ENCODE data around the gene EARS2. TPM values are rescaled to one million over a fixed set of nuclear protein-coding genes. Genes with fewer than 3 reads are reported as not detected.
"Not testable (repeated sequence)": the region's sequence is repeated elsewhere in the genome, so short reads cannot be mapped to it uniquely, and the experiment has no call there.

EARS2 gene
- total RNA-seq, 2 donors from 2014 or later = 18.2 to 83.1 TPM

GRCh38 chr16:23514381-23515152 is 42.6 kb downstream of the EARS2 start:
- 80 to 93% methylated on average over 7 of the region's 7 CpGs for WGBS, 2 donors

DNA sequence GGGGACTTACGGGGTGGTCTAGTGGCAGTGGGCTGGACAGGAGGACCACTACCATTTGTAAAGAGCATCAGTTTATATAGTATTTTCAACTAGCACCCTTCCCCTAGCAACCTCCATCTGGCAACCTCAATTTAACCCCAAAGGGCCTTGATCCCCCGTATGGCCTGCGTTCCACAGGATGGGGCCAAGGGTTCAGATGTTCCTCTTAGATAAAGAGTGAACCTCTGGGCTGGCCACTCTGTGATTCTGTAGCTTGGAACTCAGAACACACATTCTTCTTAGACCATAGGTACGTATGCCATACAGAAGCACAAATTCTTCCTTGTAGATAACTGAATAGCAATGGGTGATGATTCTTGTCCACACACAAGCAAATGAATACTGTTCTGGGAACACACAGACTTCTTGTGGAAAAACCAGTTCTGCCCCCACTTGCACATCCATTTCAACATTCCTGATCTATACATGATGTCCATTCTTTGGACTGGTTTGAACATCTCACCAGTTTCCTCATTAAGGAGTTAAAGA is 44.9 kb downstream of the EARS2 start:
- no peak for ATAC-seq
- no peak overlapping the region for H3K4me3 ChIP-seq

More at GRCh38 chr16:23514381-23515152, 42.6 kb downstream of the EARS2 start:
- no peak overlapping the region for H3K27ac ChIP-seq
- no peak overlapping the region for H3K4me3 ChIP-seq
- TF ChIP-seq POLR2A (IDR thresholded peaks at IDR 0.05) = no peak
- TF ChIP-seq, protein P1, sequence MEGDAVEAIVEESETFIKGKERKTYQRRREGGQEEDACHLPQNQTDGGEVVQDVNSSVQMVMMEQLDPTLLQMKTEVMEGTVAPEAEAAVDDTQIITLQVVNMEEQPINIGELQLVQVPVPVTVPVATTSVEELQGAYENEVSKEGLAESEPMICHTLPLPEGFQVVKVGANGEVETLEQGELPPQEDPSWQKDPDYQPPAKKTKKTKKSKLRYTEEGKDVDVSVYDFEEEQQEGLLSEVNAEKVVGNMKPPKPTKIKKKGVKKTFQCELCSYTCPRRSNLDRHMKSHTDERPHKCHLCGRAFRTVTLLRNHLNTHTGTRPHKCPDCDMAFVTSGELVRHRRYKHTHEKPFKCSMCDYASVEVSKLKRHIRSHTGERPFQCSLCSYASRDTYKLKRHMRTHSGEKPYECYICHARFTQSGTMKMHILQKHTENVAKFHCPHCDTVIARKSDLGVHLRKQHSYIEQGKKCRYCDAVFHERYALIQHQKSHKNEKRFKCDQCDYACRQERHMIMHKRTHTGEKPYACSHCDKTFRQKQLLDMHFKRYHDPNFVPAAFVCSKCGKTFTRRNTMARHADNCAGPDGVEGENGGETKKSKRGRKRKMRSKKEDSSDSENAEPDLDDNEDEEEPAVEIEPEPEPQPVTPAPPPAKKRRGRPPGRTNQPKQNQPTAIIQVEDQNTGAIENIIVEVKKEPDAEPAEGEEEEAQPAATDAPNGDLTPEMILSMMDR (IDR thresholded peaks at IDR 0.05) = no peak
- DNase-seq (no peak), ATAC-seq (no peak)
- H3K4me1 ChIP-seq = peaks cover 9% of the 10 kb centered on the region
- intact Hi-C loops (cut with DNase I) = no loop called here
- H3K36me3 ChIP-seq (replicated peaks in 1 of 2; ENCODE audit: insufficient read depth in 1 of 2, low read depth in 2 of 2) = no peaks in the 10 kb centered on the region
- no peaks in the 10 kb centered on the region for H3K9me3 ChIP-seq
- no peaks in the 10 kb centered on the region for H3K27me3 ChIP-seq

DNA sequence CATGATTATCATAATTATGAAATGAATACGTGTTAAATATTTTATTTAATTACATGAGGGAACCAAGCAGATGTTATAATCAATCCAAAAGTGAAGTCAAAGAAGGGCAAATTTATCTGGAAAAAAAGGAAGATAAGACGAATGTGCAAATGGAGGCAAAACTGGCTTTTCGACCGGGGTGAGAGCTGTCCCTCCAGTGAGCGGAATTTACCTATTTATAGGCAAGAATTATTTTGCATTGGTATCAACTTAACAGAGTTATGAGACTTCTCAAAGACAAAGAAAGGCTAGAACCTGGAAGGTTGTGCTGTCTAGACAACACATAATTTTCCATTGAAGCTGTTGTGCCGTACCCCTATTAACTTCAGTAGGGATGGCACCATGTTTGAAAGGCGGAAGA is 45.4 kb downstream of the EARS2 start:
- TF ChIP-seq, protein P1 (IDR thresholded peaks at IDR 0.05) = no peak
- no peak for TF ChIP-seq POLR2A (IDR thresholded peaks at IDR 0.05)
- Histone ChIP-seq H3K4me3 (no peak overlapping the region), H3K27ac (no peak overlapping the region), H3K36me3 (replicated peaks in 1 of 2; ENCODE audit: insufficient read depth in 1 of 2, low read depth in 2 of 2) (no peaks in the 10 kb centered on the region), H3K27me3 (no peaks in the 10 kb centered on the region), H3K4me1 (peaks cover 27% of the 10 kb centered on the region), H3K9me3 (no peaks in the 10 kb centered on the region)
- WGBS, 2 donors = 49 to 54% methylated on average over 7 of the region's 7 CpGs
- no peak for DNase-seq
- intact Hi-C loops (cut with DNase I) = no loop called here
- ATAC-seq = no peak

More for the DNA sequence above, 44.9 kb downstream of the EARS2 start:
- no peaks in the 10 kb centered on the region for H3K36me3 ChIP-seq (replicated peaks in 1 of 2; ENCODE audit: insufficient read depth in 1 of 2, low read depth in 2 of 2)
- H3K27me3 ChIP-seq = no peaks in the 10 kb centered on the region
- 84 to 91% methylated on average over 3 to 4 of the region's 4 CpGs for WGBS, 2 donors
- intact Hi-C loops (cut with DNase I) = no loop called here
- no peak overlapping the region for H3K27ac ChIP-seq
- DNase-seq = no peak
- H3K9me3 ChIP-seq = no peaks in the 10 kb centered on the region
- H3K4me1 ChIP-seq = peaks cover 22% of the 10 kb centered on the region
- TF ChIP-seq, protein P1 (IDR thresholded peaks at IDR 0.05) = no peak
- TF ChIP-seq POLR2A (IDR thresholded peaks at IDR 0.05) = no peak

GRCh38 chr16:23510915-23511270 is 46.3 kb downstream of the EARS2 start:
- intact Hi-C loops (cut with DNase I); H3K4me3 ChIP-seq; H3K36me3 ChIP-seq (replicated peaks in 1 of 2; ENCODE audit: insufficient read depth in 1 of 2, low read depth in 2 of 2); H3K27me3 ChIP-seq; DNase-seq; ATAC-seq; H3K9me3 ChIP-seq: not testable (repeated sequence)
- peaks cover 35% of the 10 kb centered on the region for H3K4me1 ChIP-seq
- peak overlapping the region in 3 of 4 donors; percentile 92 to 93 (median 92) for H3K27ac ChIP-seq
- WGBS, 2 donors = 76 to 88% methylated on average over 7 to 8 of the region's 10 CpGs

DNA sequence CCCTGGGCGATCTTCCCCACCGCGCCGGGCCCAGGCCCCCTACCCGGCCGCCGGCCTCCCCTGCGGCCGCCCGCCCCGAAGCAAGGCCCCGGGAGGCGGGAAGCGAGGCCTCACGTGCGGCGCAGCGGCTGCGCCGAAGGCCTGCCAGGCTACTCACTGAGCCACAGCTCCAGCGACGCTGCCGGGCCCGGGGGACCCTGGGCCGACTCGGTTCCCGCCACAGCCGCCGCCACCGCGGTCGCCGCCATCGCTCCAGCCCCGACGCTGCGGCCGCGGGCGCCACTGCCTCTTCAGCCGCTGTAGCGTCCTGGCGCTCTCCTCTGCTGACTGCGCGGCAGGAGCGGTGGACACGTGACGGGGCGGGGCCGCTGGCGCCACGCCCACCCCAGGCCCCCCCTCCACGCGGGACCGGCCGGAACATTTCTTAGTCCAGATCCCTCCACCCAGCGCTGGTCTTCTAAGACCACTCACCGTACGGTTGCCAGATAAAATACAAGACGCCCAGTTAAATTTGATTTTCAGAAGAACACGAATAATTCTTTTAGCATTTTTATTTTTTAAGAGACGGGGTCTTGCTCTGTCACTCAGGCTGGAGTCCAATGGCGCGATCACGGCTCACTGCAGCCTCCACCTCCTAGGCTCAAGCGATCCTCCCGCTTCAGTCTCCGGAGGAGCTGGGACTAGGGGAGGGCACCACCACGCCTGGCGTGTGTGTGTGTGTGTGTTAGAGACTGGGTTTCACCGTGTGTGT is 46.8 kb downstream of the EARS2 start, which contains the start of gene GGA2:
TSS of gene GGA2 (minus strand) at position 331 of the 751 bp plus-strand sequence. CDS start at position 248, 83 bp downstream.
- no peaks in the 10 kb centered on the region for H3K27me3 ChIP-seq
- H3K9me3 ChIP-seq = no peaks in the 10 kb centered on the region
- H3K4me3 ChIP-seq = peak within 1 kb of the TSS; percentile 70 to 85
- DNase-seq (peak; percentile 86 to 89 (median 88)), ATAC-seq (peak; percentile 90)
- H3K27ac ChIP-seq = peak within 1 kb of the TSS; percentile 83 to 93 (median 92)
- WGBS, 2 donors = 0 to 2% methylated on average over 4 to 70 of the region's 71 CpGs
- H3K36me3 ChIP-seq (replicated peaks in 1 of 2; ENCODE audit: insufficient read depth in 1 of 2, low read depth in 2 of 2) = no peaks in the 10 kb centered on the region
- intact Hi-C loops (cut with DNase I) = no loop called here
- H3K4me1 ChIP-seq = peaks cover 41% of the 10 kb centered on the region
- TF ChIP-seq, protein P1 (IDR thresholded peaks at IDR 0.05) = peak in 2 of 7 experiments; percentile 16 to 38
- TF ChIP-seq POLR2A (IDR thresholded peaks at IDR 0.05) = peak; percentile 78 to 97 (median 83)
